ENCODE data around the gene ZNF462. TPM values are rescaled to one million over a fixed set of nuclear protein-coding genes. Genes with fewer than 3 reads are reported as not detected.
"Not testable (repeated sequence)": the region's sequence is repeated elsewhere in the genome, so short reads cannot be mapped to it uniquely, and the experiment has no call there.

ZNF462 gene
- total RNA-seq, 4 donors from 2014 or later = 24.5 to 38.6 (median 34.6) TPM

- Histone ChIP-seq H3K27me3 (no peaks in the 10 kb centered on the region), H3K4me1 (peaks cover 2 to 4% (median 3%) of the 10 kb centered on the region in 4 donors), H3K36me3 (no peaks in the 10 kb centered on the region), H3K4me3 (no peak overlapping the region), H3K9me3 (no peaks in the 10 kb centered on the region), H3K27ac (replicated peaks in 1 of 4) (no peak overlapping the region)
- no peak for DNase-seq (ENCODE audit: extremely low spot score)
- intact Hi-C loops (cut with DNase I) = no loop called here
- WGBS = 90% methylated on average over 2 of the region's 2 CpGs
- TF ChIP-seq POLR2A (IDR thresholded peaks at IDR 0.05; ENCODE audit: low read depth) (no peak), CTCF (IDR thresholded peaks at IDR 0.05) (no peak), POLR2AphosphoS5 (IDR thresholded peaks at IDR 0.05) (no peak), EP300 (IDR thresholded peaks at IDR 0.05) (no peak)
Observed at GRCh38 chr9:106835840-106836239, 27.1 kb upstream of the ZNF462 start.

GRCh38 chr9:106843371-106843770 is 19.6 kb upstream of the ZNF462 start:
- Histone ChIP-seq H3K36me3 (no peaks in the 10 kb centered on the region), H3K4me3 (no peak overlapping the region), H3K27ac (replicated peaks in 1 of 4) (no peak overlapping the region), H3K4me1 (peaks cover 0 to 7% (median 0%) of the 10 kb centered on the region in 4 donors), H3K27me3 (no peaks in the 10 kb centered on the region), H3K9me3 (no peaks in the 10 kb centered on the region)
- no peak for DNase-seq (ENCODE audit: extremely low spot score)
- TF ChIP-seq CTCF (IDR thresholded peaks at IDR 0.05) (no peak), EP300 (IDR thresholded peaks at IDR 0.05) (no peak), POLR2A (IDR thresholded peaks at IDR 0.05; ENCODE audit: low read depth) (no peak), POLR2AphosphoS5 (IDR thresholded peaks at IDR 0.05) (no peak)
- 26% methylated on average over 1 of the region's 1 CpG for WGBS
- intact Hi-C loops (cut with DNase I) = no loop called here

GRCh38 chr9:106846307-106846706 is 16.7 kb upstream of the ZNF462 start:
- intact Hi-C loops (cut with DNase I) = no loop called here
- DNase-seq (ENCODE audit: extremely low spot score) = no peak
- H3K36me3 ChIP-seq = no peaks in the 10 kb centered on the region
- H3K9me3 ChIP-seq = no peaks in the 10 kb centered on the region
- no peak overlapping the region for H3K27ac ChIP-seq (replicated peaks in 1 of 4)
- H3K4me3 ChIP-seq = no peak overlapping the region
- H3K4me1 ChIP-seq = peaks cover 0 to 7% (median 0%) of the 10 kb centered on the region in 4 donors
- H3K27me3 ChIP-seq = no peaks in the 10 kb centered on the region
- WGBS = 97% methylated on average over 1 of the region's 1 CpG
- TF ChIP-seq EP300 (IDR thresholded peaks at IDR 0.05) (no peak), POLR2A (IDR thresholded peaks at IDR 0.05; ENCODE audit: low read depth) (no peak), CTCF (IDR thresholded peaks at IDR 0.05) (no peak), POLR2AphosphoS5 (IDR thresholded peaks at IDR 0.05) (no peak)

GRCh38 chr9:106846857-106847256 is 16.1 kb upstream of the ZNF462 start:
- H3K9me3 ChIP-seq = no peaks in the 10 kb centered on the region
- 96% methylated on average over 2 of the region's 2 CpGs for WGBS
- DNase-seq (ENCODE audit: extremely low spot score) = no peak
- no peak for TF ChIP-seq CTCF (IDR thresholded peaks at IDR 0.05)
- no peak for TF ChIP-seq POLR2A (IDR thresholded peaks at IDR 0.05; ENCODE audit: low read depth)
- TF ChIP-seq EP300 (IDR thresholded peaks at IDR 0.05) = no peak
- TF ChIP-seq POLR2AphosphoS5 (IDR thresholded peaks at IDR 0.05) = no peak
- no peak overlapping the region for H3K27ac ChIP-seq (replicated peaks in 1 of 4)
- H3K36me3 ChIP-seq = no peaks in the 10 kb centered on the region
- no peaks in the 10 kb centered on the region for H3K27me3 ChIP-seq
- H3K4me3 ChIP-seq = no peak overlapping the region
- peaks cover 0 to 7% (median 0%) of the 10 kb centered on the region in 4 donors for H3K4me1 ChIP-seq
- intact Hi-C loops (cut with DNase I) = no loop called here

GRCh38 chr9:106851640-106852039 is 11.3 kb upstream of the ZNF462 start:
- H3K36me3 ChIP-seq; H3K9me3 ChIP-seq; DNase-seq (ENCODE audit: extremely low spot score); H3K4me3 ChIP-seq; intact Hi-C loops (cut with DNase I); H3K4me1 ChIP-seq; H3K27ac ChIP-seq (replicated peaks in 1 of 4); H3K27me3 ChIP-seq: not testable (repeated sequence)
- WGBS = 96% methylated on average over 8 of the region's 8 CpGs

Measured in esophagus muscularis mucosa (tissue), 4 donors.